Measurements from ENCODE around the gene RNF217. TPM values are rescaled to one million over a fixed set of nuclear protein-coding genes. Genes with fewer than 3 reads are reported as not detected.
A peak's percentile ranks its signal among the peaks of the same experiment; 100 is the strongest.
"Not testable (repeated sequence)": the region's sequence is repeated elsewhere in the genome, so short reads cannot be mapped to it uniquely, and the experiment has no call there.

Gene RNF217
- polyA plus RNA-seq, 4 donors = 0.54 to 17.7 (median 1.8) TPM

- H3K4me1 ChIP-seq (ENCODE audit: control insufficient read depth in 3 of 3, insufficient read depth in 2 of 3, low read depth in 1 of 3, low read length in 2 of 3) = peaks cover 0 to 10% (median 7%) of the 10 kb centered on the region in 3 donors
- not testable (repeated sequence) for H3K27me3 ChIP-seq (ENCODE audit: control insufficient read depth in 3 of 3, insufficient read depth in 3 of 3, low read length in 3 of 3); DNase-seq; H3K9me3 ChIP-seq (ENCODE audit: control insufficient read depth in 2 of 2, insufficient read depth in 1 of 2, low read depth in 1 of 2, low read length in 1 of 2); FAIRE-seq; H3K36me3 ChIP-seq (ENCODE audit: control insufficient read depth in 3 of 3, insufficient read depth in 2 of 3, low read depth in 1 of 3, low read length in 3 of 3); H3K27ac ChIP-seq (ENCODE audit: low read depth in 1 of 3, low read length in 2 of 3); H3K4me3 ChIP-seq (ENCODE audit: low read depth in 1 of 3, low read length in 3 of 3)
- 69 to 78% (median 74%) methylated on average over 3 of the region's 3 CpGs for WGBS, 3 donors
These were observed 3.2 kb downstream of the RNF217 start for GRCh38 chr6:124965424-124965850.

- Histone ChIP-seq H3K27ac (ENCODE audit: low read depth in 1 of 3, low read length in 2 of 3) (no peak overlapping the region), H3K36me3 (ENCODE audit: control insufficient read depth in 3 of 3, insufficient read depth in 2 of 3, low read depth in 1 of 3, low read length in 3 of 3) (peaks cover 0 to 9% (median 0%) of the 10 kb centered on the region in 3 donors), H3K4me1 (ENCODE audit: control insufficient read depth in 3 of 3, insufficient read depth in 2 of 3, low read depth in 1 of 3, low read length in 2 of 3) (peaks cover 0 to 10% (median 7%) of the 10 kb centered on the region in 3 donors), H3K27me3 (ENCODE audit: control insufficient read depth in 3 of 3, insufficient read depth in 3 of 3, low read length in 3 of 3) (no peaks in the 10 kb centered on the region), H3K4me3 (ENCODE audit: low read depth in 1 of 3, low read length in 3 of 3) (no peak overlapping the region), H3K9me3 (ENCODE audit: control insufficient read depth in 2 of 2, insufficient read depth in 1 of 2, low read depth in 1 of 2, low read length in 1 of 2) (no peaks in the 10 kb centered on the region)
- FAIRE-seq = no peak
- WGBS, 3 donors = 71 to 91% (median 90%) methylated on average over 1 of the region's 1 CpG
- no peak for DNase-seq
These were observed 5.2 kb downstream of the RNF217 start for GRCh38 chr6:124967444-124967843.

GRCh38 chr6:124968401-124968800 lies 6.2 kb downstream of the RNF217 start:
- Histone ChIP-seq H3K4me3 (ENCODE audit: low read depth in 1 of 3, low read length in 3 of 3) (no peak overlapping the region), H3K27me3 (ENCODE audit: control insufficient read depth in 3 of 3, insufficient read depth in 3 of 3, low read length in 3 of 3) (no peaks in the 10 kb centered on the region), H3K36me3 (ENCODE audit: control insufficient read depth in 3 of 3, insufficient read depth in 2 of 3, low read depth in 1 of 3, low read length in 3 of 3) (peaks cover 0 to 9% (median 0%) of the 10 kb centered on the region in 3 donors), H3K4me1 (ENCODE audit: control insufficient read depth in 3 of 3, insufficient read depth in 2 of 3, low read depth in 1 of 3, low read length in 2 of 3) (peaks cover 0 to 10% (median 7%) of the 10 kb centered on the region in 3 donors), H3K27ac (ENCODE audit: low read depth in 1 of 3, low read length in 2 of 3) (no peak overlapping the region), H3K9me3 (ENCODE audit: control insufficient read depth in 2 of 2, insufficient read depth in 1 of 2, low read depth in 1 of 2, low read length in 1 of 2) (no peaks in the 10 kb centered on the region)
- DNase-seq (no peak), FAIRE-seq (no peak)
- WGBS, 3 donors = 64 to 96% (median 68%) methylated on average over 1 of the region's 1 CpG

GRCh38 chr6:124970243-124970642 lies 8.0 kb downstream of the RNF217 start:
- FAIRE-seq = no peak
- WGBS, 3 donors = 86 to 91% (median 87%) methylated on average over 5 of the region's 5 CpGs

GRCh38 chr6:124970763-124971162 lies 8.5 kb downstream of the RNF217 start:
- Histone ChIP-seq H3K36me3 (ENCODE audit: control insufficient read depth in 3 of 3, insufficient read depth in 2 of 3, low read depth in 1 of 3, low read length in 3 of 3) (peaks cover 0 to 12% (median 0%) of the 10 kb centered on the region in 3 donors), H3K27me3 (ENCODE audit: control insufficient read depth in 3 of 3, insufficient read depth in 3 of 3, low read length in 3 of 3) (no peaks in the 10 kb centered on the region)
- WGBS, 3 donors = 79 to 86% (median 81%) methylated on average over 2 of the region's 2 CpGs

More at GRCh38 chr6:124970243-124970642, 8.0 kb downstream of the RNF217 start:
- DNase-seq = no peak
- Histone ChIP-seq H3K27me3 (ENCODE audit: control insufficient read depth in 3 of 3, insufficient read depth in 3 of 3, low read length in 3 of 3) (no peaks in the 10 kb centered on the region), H3K4me1 (ENCODE audit: control insufficient read depth in 3 of 3, insufficient read depth in 2 of 3, low read depth in 1 of 3, low read length in 2 of 3) (peaks cover 0 to 6% (median under 1%) of the 10 kb centered on the region in 3 donors), H3K27ac (ENCODE audit: low read depth in 1 of 3, low read length in 2 of 3) (no peak overlapping the region), H3K4me3 (ENCODE audit: low read depth in 1 of 3, low read length in 3 of 3) (no peak overlapping the region), H3K9me3 (ENCODE audit: control insufficient read depth in 2 of 2, insufficient read depth in 1 of 2, low read depth in 1 of 2, low read length in 1 of 2) (no peaks in the 10 kb centered on the region), H3K36me3 (ENCODE audit: control insufficient read depth in 3 of 3, insufficient read depth in 2 of 3, low read depth in 1 of 3, low read length in 3 of 3) (peaks cover 0 to 12% (median 0%) of the 10 kb centered on the region in 3 donors)

GRCh38 chr6:124973780-124974179 lies 11.5 kb downstream of the RNF217 start:
- no peak for DNase-seq
- no peak for FAIRE-seq
- Histone ChIP-seq H3K4me1 (ENCODE audit: control insufficient read depth in 3 of 3, insufficient read depth in 2 of 3, low read depth in 1 of 3, low read length in 2 of 3) (peaks cover 0 to 15% (median 3%) of the 10 kb centered on the region in 3 donors), H3K9me3 (ENCODE audit: control insufficient read depth in 2 of 2, insufficient read depth in 1 of 2, low read depth in 1 of 2, low read length in 1 of 2) (peaks cover 0 to 8% of the 10 kb centered on the region in 2 donors), H3K36me3 (ENCODE audit: control insufficient read depth in 3 of 3, insufficient read depth in 2 of 3, low read depth in 1 of 3, low read length in 3 of 3) (peaks cover 0 to 16% (median 0%) of the 10 kb centered on the region in 3 donors), H3K27ac (ENCODE audit: low read depth in 1 of 3, low read length in 2 of 3) (no peak overlapping the region), H3K27me3 (ENCODE audit: control insufficient read depth in 3 of 3, insufficient read depth in 3 of 3, low read length in 3 of 3) (no peaks in the 10 kb centered on the region), H3K4me3 (ENCODE audit: low read depth in 1 of 3, low read length in 3 of 3) (no peak overlapping the region)
- WGBS, 3 donors = 88 to 94% (median 90%) methylated on average over 6 of the region's 6 CpGs

More at GRCh38 chr6:124970763-124971162, 8.5 kb downstream of the RNF217 start:
- FAIRE-seq (no peak), DNase-seq (no peak)
- no peak overlapping the region for H3K4me3 ChIP-seq (ENCODE audit: low read depth in 1 of 3, low read length in 3 of 3)
- H3K4me1 ChIP-seq (ENCODE audit: control insufficient read depth in 3 of 3, insufficient read depth in 2 of 3, low read depth in 1 of 3, low read length in 2 of 3) = peaks cover 0 to 9% (median 3%) of the 10 kb centered on the region in 3 donors
- no peaks in the 10 kb centered on the region for H3K9me3 ChIP-seq (ENCODE audit: control insufficient read depth in 2 of 2, insufficient read depth in 1 of 2, low read depth in 1 of 2, low read length in 1 of 2)
- H3K27ac ChIP-seq (ENCODE audit: low read depth in 1 of 3, low read length in 2 of 3) = no peak overlapping the region

GRCh38 chr6:124974771-124975377 lies 12.6 kb downstream of the RNF217 start:
- peak overlapping the region in 1 of 3 donors; percentile 49 for H3K27ac ChIP-seq (ENCODE audit: low read depth in 1 of 3, low read length in 2 of 3)
- H3K4me3 ChIP-seq (ENCODE audit: low read depth in 1 of 3, low read length in 3 of 3) = no peak overlapping the region
- peaks cover 0 to 15% of the 10 kb centered on the region in 2 donors for H3K9me3 ChIP-seq (ENCODE audit: control insufficient read depth in 2 of 2, insufficient read depth in 1 of 2, low read depth in 1 of 2, low read length in 1 of 2)
- 32 to 58% (median 48%) methylated on average over 6 of the region's 6 CpGs for WGBS, 3 donors
- H3K4me1 ChIP-seq (ENCODE audit: control insufficient read depth in 3 of 3, insufficient read depth in 2 of 3, low read depth in 1 of 3, low read length in 2 of 3) = peaks cover 0 to 15% (median 3%) of the 10 kb centered on the region in 3 donors
- DNase-seq = peak; percentile 25 to 68
- H3K36me3 ChIP-seq (ENCODE audit: control insufficient read depth in 3 of 3, insufficient read depth in 2 of 3, low read depth in 1 of 3, low read length in 3 of 3) = peaks cover 0 to 23% (median 0%) of the 10 kb centered on the region in 3 donors
- no peak for FAIRE-seq
- H3K27me3 ChIP-seq (ENCODE audit: control insufficient read depth in 3 of 3, insufficient read depth in 3 of 3, low read length in 3 of 3) = no peaks in the 10 kb centered on the region

GRCh38 chr6:124977067-124977908 lies 15.1 kb downstream of the RNF217 start:
- DNase-seq (peak in 1 of 2 donors; percentile 55), FAIRE-seq (no peak)
- 50 to 81% (median 69%) methylated on average over 1 of the region's 1 CpG for WGBS, 3 donors

More at GRCh38 chr6:124977067-124977908, 15.1 kb downstream of the RNF217 start:
- H3K9me3 ChIP-seq (ENCODE audit: control insufficient read depth in 2 of 2, insufficient read depth in 1 of 2, low read depth in 1 of 2, low read length in 1 of 2) = peaks cover 0 to 15% of the 10 kb centered on the region in 2 donors
- peaks cover 0 to 18% (median 0%) of the 10 kb centered on the region in 3 donors for H3K36me3 ChIP-seq (ENCODE audit: control insufficient read depth in 3 of 3, insufficient read depth in 2 of 3, low read depth in 1 of 3, low read length in 3 of 3)
- H3K4me3 ChIP-seq (ENCODE audit: low read depth in 1 of 3, low read length in 3 of 3) = no peak overlapping the region
- peak overlapping the region in 1 of 3 donors; percentile 32 for H3K27ac ChIP-seq (ENCODE audit: low read depth in 1 of 3, low read length in 2 of 3)
- peaks cover 0 to 15% (median 3%) of the 10 kb centered on the region in 3 donors for H3K4me1 ChIP-seq (ENCODE audit: control insufficient read depth in 3 of 3, insufficient read depth in 2 of 3, low read depth in 1 of 3, low read length in 2 of 3)
- H3K27me3 ChIP-seq (ENCODE audit: control insufficient read depth in 3 of 3, insufficient read depth in 3 of 3, low read length in 3 of 3) = no peaks in the 10 kb centered on the region
